ENCODE results near the gene NALCN.

DNA sequence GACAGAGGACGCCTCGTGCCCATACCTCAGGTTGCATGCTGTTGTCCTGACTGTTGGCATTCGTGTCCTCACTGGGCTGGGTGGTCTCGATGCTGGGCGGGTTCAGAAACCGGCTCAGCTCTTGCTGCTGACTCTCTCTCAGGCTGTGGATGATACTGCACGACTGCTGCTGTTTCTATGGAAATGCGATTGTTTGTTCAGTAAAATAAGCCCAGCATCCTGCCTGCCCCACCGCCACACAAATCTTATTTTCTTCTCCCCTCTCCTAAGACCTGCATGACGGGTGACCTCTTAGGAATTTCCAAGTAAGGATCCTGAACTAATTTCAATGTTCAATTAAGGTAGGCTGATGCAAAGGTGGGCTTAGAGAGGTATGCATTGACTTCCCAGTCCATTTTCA, 356.5 kb downstream of the NALCN start:
- TF ChIP-seq, protein P1, sequence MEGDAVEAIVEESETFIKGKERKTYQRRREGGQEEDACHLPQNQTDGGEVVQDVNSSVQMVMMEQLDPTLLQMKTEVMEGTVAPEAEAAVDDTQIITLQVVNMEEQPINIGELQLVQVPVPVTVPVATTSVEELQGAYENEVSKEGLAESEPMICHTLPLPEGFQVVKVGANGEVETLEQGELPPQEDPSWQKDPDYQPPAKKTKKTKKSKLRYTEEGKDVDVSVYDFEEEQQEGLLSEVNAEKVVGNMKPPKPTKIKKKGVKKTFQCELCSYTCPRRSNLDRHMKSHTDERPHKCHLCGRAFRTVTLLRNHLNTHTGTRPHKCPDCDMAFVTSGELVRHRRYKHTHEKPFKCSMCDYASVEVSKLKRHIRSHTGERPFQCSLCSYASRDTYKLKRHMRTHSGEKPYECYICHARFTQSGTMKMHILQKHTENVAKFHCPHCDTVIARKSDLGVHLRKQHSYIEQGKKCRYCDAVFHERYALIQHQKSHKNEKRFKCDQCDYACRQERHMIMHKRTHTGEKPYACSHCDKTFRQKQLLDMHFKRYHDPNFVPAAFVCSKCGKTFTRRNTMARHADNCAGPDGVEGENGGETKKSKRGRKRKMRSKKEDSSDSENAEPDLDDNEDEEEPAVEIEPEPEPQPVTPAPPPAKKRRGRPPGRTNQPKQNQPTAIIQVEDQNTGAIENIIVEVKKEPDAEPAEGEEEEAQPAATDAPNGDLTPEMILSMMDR (IDR thresholded peaks at IDR 0.05), result no peak
- TF ChIP-seq POLR2A (IDR thresholded peaks at IDR 0.05) (no peak), EP300 (IDR thresholded peaks at IDR 0.05) (no peak), POLR2AphosphoS5 (IDR thresholded peaks at IDR 0.05) (no peak)

All from gastroesophageal sphincter (tissue), 3 donors.